Non-pigmented ciliary epithelial cell (primary cell): Measurements from ENCODE around the gene ITPRIPL1.

Experiments used
- DNase-seq: peaks from one replicate; pipeline ENCODE4 v3.0.0-alpha.2; 2010; ENCODE audit warnings: low read depth

The ITPRIPL1 gene

DNA sequence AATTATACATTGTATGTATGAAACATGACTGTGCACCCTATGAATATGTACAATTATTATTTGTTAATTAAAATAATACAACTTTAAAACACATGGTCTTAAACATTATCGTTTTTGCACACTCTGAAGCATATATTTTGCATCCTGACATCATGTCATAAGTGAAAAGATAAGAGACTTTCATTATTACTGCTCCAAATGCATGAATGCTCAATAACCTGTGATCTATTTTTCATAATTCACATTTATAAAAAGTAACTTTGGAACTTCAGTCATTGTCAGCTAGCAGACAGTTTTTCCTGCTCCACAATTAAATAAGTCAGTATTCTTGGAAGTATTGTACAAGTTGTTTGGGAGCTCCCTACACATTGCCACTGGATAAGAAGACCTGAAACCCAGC, 1.3 kb upstream of the ITPRIPL1 start:
- no peak for DNase-seq

DNA sequence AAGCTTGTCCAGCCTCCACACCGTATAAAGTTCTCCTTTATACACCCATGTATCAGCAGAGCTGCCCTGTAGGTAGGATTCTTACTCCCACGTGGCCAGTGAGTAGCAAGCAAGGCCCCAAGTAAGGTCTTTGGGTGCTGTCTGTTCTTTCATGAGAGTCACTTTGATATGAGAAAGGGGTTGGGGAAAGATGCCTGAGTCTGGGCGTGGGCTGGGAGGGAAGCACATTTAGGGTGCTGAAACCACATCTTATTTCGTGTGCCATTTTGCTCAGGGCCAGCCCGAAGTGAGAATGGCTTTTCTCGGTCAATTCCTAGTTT, 436 bp upstream of the ITPRIPL1 start:
- DNase-seq, result no peak

DNA sequence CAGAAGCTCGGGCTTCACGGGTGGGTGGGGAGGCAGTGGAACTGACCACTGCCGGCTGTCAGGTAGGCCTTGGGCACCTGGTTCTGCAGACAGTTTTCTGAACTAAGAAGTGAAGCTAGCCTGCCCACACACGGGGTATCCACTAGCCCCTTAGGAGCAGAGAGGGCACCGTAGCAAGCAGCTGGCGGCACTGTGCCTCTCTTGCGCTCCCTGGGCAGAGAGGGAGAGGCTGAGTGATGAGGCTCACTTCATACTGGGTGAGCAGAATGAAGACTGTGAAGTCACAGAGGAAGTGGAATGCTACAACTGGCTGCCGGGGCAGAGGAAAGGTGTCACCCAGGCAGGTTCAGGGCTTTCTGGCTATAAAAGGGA, 753 bp downstream of the ITPRIPL1 start:
- no peak for DNase-seq

DNA sequence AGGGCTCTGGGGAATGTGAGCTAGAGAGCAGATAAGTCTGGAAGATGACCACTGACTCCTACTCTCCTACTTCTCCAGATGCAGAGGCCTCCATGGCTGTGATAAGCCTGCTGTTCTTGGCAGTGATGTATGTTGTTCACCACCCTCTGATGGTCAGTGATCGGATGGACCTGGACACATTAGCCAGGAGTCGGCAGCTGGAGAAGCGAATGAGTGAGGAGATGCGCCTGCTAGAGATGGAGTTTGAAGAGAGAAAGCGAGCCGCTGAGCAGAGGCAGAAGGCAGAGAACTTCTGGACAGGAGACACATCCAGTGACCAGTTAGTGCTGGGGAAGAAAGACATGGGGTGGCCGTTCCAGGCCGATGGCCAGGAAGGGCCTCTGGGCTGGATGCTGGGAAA, 1.4 kb downstream of the ITPRIPL1 start:
- no peak for DNase-seq

DNA sequence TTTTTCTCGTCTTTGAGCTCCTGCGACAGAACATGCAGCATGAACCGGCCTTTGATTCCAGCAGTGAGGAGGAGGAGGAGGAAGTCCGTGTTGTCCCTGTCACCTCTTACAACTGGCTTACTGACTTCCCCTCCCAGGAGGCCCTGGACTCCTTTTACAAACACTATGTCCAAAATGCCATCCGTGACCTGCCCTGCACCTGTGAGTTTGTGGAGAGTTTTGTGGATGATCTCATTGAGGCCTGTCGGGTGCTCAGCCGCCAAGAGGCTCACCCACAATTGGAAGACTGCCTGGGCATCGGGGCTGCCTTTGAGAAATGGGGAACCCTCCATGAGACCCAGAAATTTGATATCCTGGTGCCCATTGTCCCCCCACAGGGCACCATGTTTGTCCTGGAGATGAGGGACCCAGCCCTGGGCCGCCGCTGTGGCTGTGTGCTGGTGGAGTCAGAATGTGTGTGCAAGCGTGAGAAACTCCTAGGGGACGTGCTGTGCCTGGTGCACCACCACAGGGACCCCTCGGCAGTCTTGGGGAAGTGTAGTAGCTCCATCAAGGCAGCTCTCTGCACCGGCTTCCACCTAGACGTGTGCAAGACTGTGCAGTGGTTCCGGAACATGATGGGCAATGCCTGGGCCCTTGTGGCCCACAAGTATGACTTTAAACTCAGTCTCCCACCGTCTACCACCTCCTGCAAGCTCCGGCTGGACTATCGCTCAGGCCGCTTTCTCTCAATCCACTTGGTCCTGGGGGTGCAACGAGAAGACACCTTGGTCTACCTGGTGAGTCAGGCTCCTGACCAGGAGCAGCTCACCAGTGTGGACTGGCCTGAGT, 2.1 kb downstream of the ITPRIPL1 start:
- no peak for DNase-seq

DNA sequence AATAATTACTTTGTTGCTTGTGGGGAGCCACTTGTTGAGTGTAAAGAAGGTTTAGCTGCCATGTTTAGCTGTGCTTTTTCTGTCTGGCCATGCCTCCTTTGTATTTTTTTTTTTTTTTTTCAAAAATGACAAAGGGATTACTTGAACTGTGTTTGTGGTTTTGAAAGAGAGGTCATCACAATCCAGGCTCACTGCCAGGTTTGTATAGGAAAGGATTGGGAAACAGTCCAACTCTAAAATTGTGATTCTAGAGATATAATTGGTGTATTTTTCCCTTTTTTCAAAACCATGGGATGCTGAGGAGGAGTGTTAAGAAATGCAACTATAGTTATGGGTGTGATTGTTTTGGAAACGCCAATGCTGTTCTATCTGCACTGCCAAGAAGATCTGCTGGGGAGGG, 4.3 kb downstream of the ITPRIPL1 start:
- no peak for DNase-seq

DNA sequence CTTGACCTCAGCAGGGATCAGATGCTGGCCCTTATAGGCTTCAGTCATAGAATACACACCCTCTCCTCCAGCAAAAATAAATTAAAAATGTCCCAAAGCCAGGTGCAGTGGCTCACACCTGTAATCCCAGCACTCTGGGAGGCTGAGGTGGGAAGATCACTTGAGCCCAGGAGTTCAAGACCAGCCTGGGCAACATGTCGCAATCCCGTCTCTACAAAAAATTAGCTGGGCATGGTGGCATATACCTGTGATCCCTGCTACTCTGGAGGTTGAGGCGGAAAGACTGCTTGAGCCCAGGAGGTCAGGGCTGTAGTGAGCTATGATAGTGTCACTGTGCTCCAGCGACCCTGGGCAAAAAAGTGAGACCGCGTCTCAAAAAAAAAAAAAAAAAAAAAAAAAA, 4.8 kb downstream of the ITPRIPL1 start:
- DNase-seq, result no peak

DNA sequence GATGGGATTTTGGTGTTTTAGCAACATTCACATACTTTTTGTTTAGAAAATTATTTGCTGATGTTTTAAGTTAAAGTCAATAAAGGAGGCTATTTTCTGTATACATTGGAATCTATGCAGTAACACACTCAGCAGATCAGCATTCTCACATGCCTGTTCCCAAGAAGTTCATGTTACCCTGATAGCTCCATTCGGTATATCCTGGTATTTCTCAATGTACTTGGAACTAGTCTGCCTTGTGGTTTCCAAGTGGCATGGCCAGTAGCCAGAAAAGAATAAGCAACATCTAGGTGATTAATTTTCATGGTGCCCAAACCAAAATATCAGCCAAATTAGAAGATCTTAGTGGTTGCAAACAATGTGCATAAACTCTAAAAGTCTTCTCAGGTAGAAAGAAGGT, 5.3 kb downstream of the ITPRIPL1 start:
- DNase-seq, result no peak

DNA sequence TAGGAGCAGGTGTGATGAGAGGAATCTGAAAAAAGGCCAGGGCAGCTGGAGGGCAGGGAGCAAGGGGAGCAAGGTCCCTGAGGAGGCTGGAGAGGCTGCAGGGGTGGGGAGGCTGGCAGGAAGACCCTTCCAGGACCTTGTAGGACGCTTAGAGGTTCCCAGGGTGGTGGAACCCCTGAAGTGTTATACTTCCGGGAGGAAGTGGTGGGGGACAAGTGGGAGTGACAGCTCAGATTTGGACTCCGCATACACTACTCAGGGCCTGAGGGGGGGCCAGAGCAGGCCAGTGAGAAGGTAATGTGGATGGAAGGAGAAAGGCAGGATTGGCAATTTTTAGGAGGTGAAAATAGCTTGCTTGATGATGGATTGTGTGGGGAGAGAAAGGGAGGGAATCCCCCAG, 8.6 kb downstream of the ITPRIPL1 start:
- no peak for DNase-seq

DNA sequence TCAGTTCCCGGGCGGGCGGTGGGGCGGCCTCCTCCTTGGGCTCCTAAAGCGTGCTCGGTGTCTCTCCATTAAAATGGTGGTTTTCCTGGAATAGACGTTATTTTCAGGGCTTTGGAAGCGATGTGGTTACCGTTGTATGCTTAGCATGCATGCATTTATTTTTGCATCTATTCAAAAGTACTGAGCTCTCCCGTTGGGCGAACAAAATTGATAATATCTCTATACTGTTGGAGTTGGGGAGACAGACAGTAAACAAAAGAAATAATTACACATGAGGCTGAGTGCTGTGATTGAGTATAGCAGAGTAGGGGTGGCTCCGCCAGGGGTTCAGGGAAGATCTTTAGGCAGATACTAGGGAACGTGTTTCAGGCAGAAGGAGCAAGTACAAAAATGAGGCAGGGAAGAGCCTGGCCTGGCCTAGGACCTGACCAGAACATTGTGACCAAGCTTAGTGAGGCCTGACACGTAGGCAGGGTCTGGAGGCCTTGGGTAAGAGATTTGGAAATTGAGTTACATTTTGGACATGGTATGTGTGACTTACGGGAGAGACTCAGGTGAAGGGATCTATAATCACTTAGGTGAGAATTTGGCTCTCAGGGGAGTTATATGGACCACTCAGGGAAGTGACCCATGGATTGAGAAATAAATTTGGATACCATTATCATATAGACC, 11.1 kb downstream of the ITPRIPL1 start:
- no peak for DNase-seq

DNA sequence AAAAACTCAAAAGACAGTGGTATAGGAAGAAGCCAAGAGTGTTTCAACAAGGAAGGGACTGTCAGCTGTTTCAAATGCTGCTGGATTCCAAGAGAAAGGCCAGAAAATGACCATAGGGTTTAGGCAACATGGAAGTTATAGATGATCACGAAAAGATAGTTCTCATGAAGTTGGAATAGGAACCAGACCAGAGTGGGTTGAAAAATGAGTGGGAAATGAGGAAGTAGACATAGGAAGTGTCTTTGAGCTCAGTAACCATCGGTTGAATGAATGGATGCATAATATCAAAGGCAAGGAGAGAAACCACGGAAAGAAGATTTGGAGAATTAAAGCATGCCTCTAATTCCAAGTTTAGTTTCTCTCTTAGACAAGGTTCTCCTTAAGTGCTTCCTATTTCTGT, 11.8 kb downstream of the ITPRIPL1 start:
- DNase-seq, result no peak

DNA sequence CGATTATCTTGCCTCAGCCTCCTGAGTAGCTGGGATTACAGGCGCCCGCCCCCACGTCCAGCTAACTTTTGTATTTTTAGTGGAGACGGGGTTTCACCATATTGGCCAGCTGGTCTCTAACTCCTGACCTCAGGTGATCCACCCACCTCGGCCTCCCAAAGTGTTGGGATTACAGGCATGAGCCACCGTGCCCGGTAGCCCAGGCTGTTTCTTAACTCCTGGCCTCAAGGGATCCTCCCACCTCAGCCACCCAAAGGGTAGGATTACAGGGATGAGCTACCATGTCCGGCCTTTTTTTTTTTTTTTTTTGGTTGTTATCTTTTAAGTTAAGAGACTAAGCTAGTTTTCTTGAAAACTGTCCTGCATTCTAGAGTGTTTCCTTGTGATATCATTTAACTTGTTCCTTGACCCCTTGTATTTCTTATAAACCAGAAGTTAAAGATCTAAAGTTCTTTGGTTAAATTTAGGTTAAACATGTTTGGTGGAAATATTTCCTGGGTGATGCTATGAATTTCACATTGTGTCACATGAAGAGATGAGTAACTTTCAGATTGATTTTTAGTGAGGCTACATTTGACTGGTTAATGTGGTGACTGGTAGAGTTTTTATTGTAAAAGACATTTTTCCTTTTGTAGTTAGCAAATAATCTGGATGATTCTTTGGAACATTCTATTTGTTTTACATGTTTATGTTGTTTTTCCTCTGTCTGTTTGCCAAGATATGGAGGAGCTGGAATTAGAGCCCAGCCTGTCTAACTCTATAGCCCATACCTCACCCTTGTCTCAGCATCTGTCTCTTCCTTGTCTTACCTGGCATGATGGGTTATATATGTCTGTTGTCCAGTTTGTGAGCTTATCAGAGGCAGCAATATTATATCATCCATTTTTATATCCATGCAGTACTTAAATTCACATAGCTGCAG, 15.6 kb downstream of the ITPRIPL1 start:
- no peak for DNase-seq

DNA sequence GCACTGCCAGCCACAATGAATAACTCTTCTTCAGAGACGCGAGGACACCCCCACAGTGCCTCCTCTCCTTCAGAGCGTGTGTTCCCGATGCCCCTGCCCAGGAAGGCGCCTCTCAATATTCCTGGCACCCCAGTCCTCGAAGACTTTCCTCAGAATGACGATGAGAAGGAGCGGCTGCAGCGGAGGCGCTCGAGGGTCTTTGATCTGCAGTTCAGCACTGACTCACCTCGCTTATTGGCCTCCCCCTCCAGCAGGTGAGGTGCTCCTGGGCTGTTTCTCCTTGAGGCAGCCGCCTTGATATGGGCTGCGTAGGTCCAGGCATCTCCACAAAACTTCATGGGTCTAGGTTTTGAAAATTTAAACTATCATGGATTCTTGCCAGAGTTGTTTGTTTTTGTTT, 16.5 kb downstream of the ITPRIPL1 start:
- DNase-seq, result no peak

DNA sequence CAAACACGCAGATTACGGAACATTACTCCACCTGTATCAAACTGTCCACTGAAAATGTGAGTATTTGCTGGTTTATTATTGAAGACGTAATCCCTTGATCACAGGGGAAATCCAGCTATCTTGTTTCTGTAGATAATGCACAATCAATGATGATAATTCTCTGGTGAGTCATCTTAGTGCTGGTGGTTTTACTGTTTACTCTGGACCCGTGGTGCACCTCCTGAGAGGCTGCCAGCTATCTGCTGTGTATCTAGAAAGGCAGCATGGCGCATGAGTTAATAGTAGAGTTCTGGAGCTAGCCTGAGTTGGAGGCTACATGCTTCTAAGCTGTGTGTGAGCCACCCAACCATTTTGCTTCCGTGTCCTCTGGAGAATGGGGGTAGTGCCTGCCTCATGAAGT, 17.0 kb downstream of the ITPRIPL1 start:
- DNase-seq, result peak; percentile 68

DNA sequence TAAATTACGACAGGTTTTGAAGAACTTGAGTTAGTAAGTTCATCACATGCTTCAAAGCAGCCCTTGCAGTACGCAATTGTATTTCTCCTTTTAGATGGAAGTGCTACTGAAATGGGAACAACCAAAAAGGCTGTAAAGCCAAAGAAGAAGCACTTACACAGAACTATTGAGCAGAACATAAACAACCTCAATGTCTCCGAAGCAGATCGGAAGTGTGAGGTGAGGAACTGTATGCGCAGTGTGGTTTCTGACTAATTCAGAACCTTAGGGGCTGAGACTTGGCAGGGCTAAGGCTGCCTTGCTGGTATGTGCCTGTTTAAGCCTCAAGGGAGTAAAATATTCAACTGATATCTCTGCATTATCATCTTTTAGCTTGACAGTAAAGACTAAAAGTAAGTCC, 18.9 kb downstream of the ITPRIPL1 start:
- no peak for DNase-seq

DNA sequence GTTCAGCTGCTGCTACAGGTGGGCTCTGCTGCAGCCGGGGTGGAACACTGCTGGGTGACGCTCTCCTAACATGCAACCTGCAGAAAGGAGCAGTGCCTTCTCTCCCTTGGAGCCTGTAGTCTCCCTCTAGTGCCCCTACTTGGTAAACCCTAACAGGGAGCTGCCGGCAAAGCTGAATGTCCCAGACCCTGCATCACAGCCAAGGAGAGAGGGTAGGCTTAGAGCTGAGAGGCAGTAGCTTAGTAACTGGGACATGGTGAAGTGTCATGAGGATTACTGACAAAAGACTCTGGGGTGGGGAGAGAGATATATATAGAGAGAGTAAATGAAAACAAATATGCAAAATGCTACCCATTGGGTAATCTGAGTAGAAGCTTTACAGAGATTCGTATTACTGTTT, 20.3 kb downstream of the ITPRIPL1 start:
- no peak for DNase-seq

DNA sequence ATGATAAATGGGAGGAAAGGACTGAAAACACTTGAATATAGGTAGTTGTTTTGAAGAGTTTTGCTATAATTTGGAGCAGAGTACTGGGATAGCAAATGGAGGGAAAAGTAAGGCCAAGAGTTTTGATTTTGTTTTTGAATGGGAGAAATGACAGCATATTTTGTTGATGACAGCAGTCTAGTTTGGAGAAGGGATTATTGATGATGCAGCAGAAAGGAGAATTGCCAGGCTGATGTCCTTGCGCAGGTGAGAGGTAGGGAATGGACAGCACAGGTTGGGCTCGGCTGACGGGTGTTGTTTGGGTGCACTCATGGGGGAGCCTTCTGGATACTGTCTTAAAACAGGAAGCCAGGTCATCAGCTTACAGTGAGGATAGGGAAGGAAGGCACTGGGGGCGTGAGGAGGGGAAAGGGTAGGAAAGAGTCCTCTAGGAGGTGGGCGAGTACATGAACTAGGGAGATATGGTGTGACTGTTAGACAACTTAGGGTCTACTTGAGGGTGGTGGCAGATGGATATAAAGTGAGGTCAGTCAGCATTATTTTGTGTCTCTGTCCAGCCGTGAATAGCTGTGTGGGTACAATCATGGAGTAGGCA, 20.8 kb downstream of the ITPRIPL1 start:
- no peak for DNase-seq

DNA sequence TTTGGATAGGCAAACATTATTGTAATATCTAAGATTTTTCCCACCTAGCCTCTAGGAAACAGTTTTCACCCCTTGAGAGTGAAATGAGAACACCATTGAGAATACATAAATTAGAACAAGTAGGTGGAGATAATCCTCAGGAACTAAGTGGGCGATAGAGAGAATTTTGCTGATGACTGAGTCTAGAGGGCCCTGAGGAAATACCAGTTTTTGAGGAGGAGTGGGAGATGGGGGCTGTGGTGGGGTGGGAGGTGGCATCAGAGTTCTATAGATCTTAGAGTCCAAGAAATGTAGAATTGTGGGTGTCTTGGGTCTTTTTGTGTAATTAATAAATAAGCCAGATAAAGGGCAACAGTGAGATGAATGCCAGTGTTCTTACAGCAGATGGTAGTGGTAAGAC, 22.3 kb downstream of the ITPRIPL1 start:
- no peak for DNase-seq

DNA sequence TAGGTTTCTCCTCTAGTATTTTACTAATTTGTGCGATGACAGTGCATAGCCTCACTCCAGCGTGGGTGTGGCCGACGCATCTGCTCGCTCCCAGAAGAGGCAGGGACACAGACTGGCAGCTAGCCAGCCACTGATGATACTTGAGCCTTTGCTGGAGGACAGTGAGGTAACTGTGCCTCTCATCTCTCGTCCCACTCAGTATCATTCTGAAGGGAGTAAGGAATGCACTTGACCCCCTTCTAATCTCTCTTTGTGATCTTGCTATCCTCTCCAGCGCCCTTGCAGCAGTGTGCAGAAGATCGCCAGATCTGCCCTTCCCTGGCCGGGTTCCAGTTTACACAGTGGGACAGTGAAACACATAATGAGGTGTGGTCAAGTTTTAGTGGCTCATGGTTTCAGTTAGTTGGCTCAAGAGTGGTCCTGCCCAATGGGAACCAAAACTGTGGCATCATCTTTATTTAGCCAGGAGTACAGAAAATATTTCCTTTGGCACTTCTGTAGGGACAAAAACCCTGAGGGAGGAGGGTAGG, 28.0 kb downstream of the ITPRIPL1 start:
- DNase-seq, result no peak

DNA sequence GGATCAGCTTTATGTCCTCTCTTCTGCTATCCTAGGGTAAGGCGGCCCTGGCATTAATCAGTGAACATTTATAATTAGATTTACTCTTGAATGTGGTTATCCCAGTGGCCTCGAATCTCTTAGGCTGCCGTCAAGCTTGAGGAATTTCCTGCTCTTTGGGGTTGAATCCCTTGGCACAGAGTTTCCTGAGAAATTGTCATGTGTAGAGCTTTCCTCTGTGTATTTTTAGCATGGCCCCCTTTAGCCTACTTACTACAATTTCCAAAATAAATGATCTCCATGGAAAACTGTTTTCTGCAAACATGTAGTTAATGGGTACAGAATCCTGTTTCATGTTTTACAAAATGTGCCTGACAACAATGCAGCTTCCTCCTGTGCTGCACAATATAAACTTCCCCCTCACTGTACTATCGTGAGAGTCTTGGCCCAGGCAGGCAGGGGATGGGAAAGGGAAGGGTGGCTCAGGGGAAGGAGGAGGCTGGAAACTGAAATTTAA, 28.5 kb downstream of the ITPRIPL1 start:
- DNase-seq, result no peak

DNA sequence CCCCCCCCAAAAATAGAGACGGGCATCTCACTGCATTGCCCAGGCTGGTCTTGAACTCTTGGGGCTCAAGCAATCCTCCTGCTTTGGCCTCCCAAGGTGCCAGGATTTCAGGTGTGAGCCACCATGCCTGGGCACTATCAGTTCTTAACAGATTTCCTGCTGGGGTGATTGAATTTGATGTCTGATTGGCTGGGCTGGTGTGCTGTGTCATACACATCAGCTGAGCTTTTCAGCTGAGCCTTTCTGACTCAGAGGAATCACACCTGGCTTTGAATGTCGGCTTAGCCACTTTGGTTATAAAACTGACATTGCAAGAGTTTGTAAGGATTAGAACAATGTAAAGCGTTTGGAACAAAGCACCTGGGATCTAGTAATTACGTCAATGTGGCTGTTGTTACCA, 29.4 kb downstream of the ITPRIPL1 start:
- DNase-seq, result no peak

DNA sequence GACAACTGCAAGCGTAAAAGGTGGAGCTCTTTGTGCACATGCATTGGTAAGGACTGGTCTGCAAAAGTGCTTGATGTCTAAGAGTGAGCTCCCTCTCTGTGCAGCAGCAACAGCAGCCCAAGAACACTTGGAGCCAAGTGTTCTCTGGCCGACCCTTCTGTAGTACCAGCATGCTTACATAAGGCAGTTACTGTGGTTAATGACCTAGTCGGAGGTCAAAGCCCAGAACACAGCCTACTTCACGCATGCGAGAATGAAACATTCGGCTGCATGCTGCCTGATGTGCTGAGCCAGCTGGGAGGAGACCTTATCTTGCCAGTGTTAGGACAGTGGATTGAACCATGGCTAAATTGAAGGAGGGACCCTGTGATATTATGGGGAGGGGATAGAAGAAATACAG, 31.8 kb downstream of the ITPRIPL1 start:
- no peak for DNase-seq
